Right atrium auricular region (tissue), 2 donors: Measurements from ENCODE around the gene CNDP2. TPM values are rescaled to one million over a fixed set of nuclear protein-coding genes. Genes with fewer than 3 reads are reported as not detected.

Source experiments
- DNase-seq: peaks from one replicate; pipeline ENCODE4 v3.0.0-alpha.2; 2019; ENCODE audit warnings: low spot score
- H3K27ac ChIP-seq, 2 donors: fragments of 200-600 bp; sonication (generic); 1 replicate in 1 of 2; 2 replicates in 1 of 2; pipeline ENCODE4 v1.5.1; 2016 to 2019
- H3K27me3 ChIP-seq, 2 donors: fragments of 200-600 bp; sonication (generic); one replicate each; pipeline versions ENCODE4 v1.5.1 to v1.6.0; 2017 to 2019
- H3K36me3 ChIP-seq: fragments of 200-600 bp; sonication (generic); one replicate; pipeline ENCODE4 v1.5.1; 2016
- H3K4me1 ChIP-seq, 2 donors: fragments of 200-600 bp; sonication (generic); one replicate each; pipeline versions ENCODE4 v1.5.1 to v1.6.0; 2017 to 2019
- H3K4me3 ChIP-seq, 2 donors: fragments of 200-600 bp; sonication (generic); 1 replicate in 1 of 2; 2 replicates in 1 of 2; pipeline ENCODE4 v1.5.1; 2017 to 2019; ENCODE audit warnings: mild to moderate bottlenecking in 1 of 2, moderate library complexity in 1 of 2
- H3K9me3 ChIP-seq, 2 donors: fragments of 200-600 bp; sonication (generic); one replicate each; pipeline ENCODE4 v1.5.1; 2019
- total RNA-seq, 2 donors: library from RNA; depleted of rRNA; stranded (reverse); fragments of >200 nt; gene quantifications; one replicate each; pipeline ENCODE4 v1.1.0, GENCODE V29; 2016
- TF ChIP-seq, protein P1 (sequence below), 2 donors: fragments of 200-600 bp; sonication (generic); IDR thresholded peaks; one replicate each; pipeline ENCODE4 v1.5.1; 2019; ENCODE audit warnings: antibody characterized with exemption in 2 of 2

CNDP2 gene
- total RNA-seq, 2 donors from 2014 or later, result 31.2 to 62.6 TPM

DNA sequence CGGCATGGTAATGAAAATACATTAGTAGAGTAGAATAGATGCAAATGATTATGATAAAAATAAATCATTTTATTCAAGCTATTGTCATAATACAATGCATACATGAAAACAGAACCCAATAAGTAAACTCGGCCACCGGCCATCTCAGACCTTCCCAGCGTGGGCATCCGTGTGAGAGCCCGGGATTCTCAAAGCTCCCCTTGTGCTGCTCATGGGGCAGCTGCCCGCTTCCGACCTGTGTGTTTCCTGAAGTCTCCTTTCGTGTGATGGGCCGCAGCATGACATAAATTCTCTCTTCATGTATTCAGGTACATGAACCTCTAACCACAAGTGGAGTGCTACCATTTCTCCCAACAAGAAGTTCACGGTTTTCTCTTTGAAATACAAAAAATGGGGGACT is 13.5 kb upstream of the CNDP2 start:
- peak; percentile 52 for DNase-seq
- no peaks in the 10 kb centered on the region for H3K36me3 ChIP-seq
- TF ChIP-seq, protein P1, sequence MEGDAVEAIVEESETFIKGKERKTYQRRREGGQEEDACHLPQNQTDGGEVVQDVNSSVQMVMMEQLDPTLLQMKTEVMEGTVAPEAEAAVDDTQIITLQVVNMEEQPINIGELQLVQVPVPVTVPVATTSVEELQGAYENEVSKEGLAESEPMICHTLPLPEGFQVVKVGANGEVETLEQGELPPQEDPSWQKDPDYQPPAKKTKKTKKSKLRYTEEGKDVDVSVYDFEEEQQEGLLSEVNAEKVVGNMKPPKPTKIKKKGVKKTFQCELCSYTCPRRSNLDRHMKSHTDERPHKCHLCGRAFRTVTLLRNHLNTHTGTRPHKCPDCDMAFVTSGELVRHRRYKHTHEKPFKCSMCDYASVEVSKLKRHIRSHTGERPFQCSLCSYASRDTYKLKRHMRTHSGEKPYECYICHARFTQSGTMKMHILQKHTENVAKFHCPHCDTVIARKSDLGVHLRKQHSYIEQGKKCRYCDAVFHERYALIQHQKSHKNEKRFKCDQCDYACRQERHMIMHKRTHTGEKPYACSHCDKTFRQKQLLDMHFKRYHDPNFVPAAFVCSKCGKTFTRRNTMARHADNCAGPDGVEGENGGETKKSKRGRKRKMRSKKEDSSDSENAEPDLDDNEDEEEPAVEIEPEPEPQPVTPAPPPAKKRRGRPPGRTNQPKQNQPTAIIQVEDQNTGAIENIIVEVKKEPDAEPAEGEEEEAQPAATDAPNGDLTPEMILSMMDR (IDR thresholded peaks at IDR 0.05), result no peak
- H3K27me3 ChIP-seq, result no peaks in the 10 kb centered on the region
- H3K27ac ChIP-seq, result no peak overlapping the region
- peaks cover 0 to 9% of the 10 kb centered on the region in 2 donors for H3K4me1 ChIP-seq
- H3K9me3 ChIP-seq, result no peaks in the 10 kb centered on the region
- H3K4me3 ChIP-seq, result no peak overlapping the region

DNA sequence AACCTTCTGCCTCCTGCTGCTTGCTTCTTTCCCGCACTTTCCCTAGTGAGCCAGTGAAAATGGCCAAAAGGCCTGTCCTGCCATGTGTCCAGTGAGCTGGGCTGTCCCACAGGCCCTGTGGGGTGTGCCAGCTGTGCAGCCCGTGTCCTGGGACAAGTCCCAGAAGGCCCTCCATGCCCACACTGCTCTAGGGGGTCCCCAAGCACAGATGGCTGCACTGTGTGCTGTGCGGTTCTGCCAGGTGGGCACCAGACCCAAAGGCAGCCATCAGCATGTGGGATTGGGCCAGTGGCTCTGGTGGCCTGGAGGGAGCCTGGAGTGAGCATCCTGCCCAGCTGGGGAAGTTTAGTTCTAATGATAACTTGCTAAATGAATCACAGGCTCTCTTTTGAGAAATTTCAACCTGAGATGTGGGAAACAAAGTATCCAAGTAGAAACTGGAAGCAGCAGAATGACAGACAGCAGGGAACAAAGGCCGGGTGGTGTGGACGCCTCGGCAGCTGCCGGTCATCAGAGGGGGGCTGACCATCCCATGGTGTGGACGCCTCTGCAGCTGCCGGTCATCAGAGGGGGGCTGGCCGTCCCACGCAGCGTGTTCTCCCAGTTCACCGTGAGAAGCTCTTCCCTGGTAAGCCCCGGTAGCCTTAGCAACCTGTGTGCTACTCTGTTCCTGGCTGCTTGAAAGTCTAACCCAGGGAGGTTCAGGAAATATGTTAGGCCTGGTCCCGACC is 9.9 kb upstream of the CNDP2 start:
- no peaks in the 10 kb centered on the region for H3K9me3 ChIP-seq
- no peak overlapping the region for H3K27ac ChIP-seq
- H3K4me1 ChIP-seq, result peaks cover 0 to 9% of the 10 kb centered on the region in 2 donors
- H3K27me3 ChIP-seq, result no peaks in the 10 kb centered on the region
- DNase-seq, result peak; percentile 13
- no peaks in the 10 kb centered on the region for H3K36me3 ChIP-seq
- TF ChIP-seq, protein P1 (IDR thresholded peaks at IDR 0.05), result no peak
- no peak overlapping the region for H3K4me3 ChIP-seq

DNA sequence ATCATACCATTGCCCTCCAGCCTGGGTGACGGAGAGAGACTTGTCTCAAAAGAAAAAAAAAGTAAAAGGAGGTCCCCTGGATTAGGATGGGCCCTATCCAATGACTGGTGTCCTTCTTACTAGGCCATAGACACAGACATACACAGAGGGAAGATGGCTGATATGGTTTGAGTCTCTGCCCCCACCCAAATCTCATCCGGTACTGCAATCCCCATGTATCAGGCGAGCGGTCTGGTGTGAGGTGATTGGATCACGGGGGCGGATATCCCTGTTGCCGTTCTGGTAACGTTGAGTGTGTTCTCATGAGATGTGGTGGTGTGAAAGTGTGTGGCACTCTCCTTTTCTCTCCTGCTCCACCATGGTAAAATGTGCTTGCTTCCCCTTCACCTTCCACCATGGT is 7.8 kb upstream of the CNDP2 start:
- TF ChIP-seq, protein P1 (IDR thresholded peaks at IDR 0.05), result no peak
- no peaks in the 10 kb centered on the region for H3K9me3 ChIP-seq
- peak; percentile 9 for DNase-seq

DNA sequence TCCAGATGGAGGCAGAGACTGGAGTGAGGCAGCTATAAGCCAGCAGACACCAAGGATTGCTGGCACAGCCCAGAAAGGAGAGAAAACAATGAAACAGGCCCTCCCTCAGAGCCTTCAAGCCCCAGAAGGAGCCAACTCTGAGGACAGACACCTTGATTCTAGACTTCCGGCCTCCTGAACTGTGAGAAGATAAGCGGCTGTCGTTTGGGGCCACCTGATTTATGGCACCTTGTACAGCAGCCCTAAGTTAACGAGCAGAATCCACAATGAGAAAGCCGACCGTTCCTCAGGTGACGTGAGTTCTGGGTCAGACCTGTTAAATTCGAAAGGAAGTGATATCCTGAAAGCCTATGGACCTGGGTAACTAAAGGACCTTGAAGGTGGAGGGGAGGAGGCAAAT is 7.3 kb upstream of the CNDP2 start:
- H3K9me3 ChIP-seq, result no peaks in the 10 kb centered on the region

More for the DNA sequence above, 7.8 kb upstream of the CNDP2 start:
- H3K36me3 ChIP-seq, result no peaks in the 10 kb centered on the region
- no peaks in the 10 kb centered on the region for H3K27me3 ChIP-seq
- H3K4me3 ChIP-seq, result no peak overlapping the region
- peaks cover 0 to 9% of the 10 kb centered on the region in 2 donors for H3K4me1 ChIP-seq
- H3K27ac ChIP-seq, result no peak overlapping the region

DNA sequence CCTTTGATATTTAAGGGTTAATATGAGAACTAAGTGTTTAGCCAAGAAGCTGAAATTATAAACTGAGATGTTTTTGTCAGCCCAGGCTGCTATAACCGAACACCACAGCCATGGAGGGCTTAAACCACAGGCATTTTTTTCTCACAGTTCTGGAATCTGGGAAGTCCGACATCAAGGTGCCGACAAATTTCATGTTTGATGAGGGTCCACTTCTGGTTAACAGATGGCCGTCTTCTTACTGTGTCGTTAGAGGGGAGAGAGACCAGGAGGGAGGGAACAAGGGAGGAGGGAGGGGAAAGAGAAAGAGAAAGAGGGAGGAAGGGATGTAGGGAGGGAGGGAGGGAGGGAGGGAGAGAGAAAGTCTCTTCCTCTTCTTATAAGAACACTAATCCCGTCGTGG is 6.5 kb upstream of the CNDP2 start:
- no peak for DNase-seq
- Histone ChIP-seq H3K36me3 (no peaks in the 10 kb centered on the region), H3K4me1 (peaks cover 0 to 9% of the 10 kb centered on the region in 2 donors), H3K27me3 (no peaks in the 10 kb centered on the region), H3K27ac (no peak overlapping the region), H3K9me3 (no peaks in the 10 kb centered on the region), H3K4me3 (no peak overlapping the region)
- TF ChIP-seq, protein P1 (IDR thresholded peaks at IDR 0.05), result no peak

More for the DNA sequence above, 7.3 kb upstream of the CNDP2 start:
- DNase-seq, result peak; percentile 7
- H3K4me3 ChIP-seq, result no peak overlapping the region
- H3K4me1 ChIP-seq, result peaks cover 0 to 9% of the 10 kb centered on the region in 2 donors
- TF ChIP-seq, protein P1 (IDR thresholded peaks at IDR 0.05), result no peak
- no peaks in the 10 kb centered on the region for H3K27me3 ChIP-seq
- H3K27ac ChIP-seq, result no peak overlapping the region
- H3K36me3 ChIP-seq, result no peaks in the 10 kb centered on the region

DNA sequence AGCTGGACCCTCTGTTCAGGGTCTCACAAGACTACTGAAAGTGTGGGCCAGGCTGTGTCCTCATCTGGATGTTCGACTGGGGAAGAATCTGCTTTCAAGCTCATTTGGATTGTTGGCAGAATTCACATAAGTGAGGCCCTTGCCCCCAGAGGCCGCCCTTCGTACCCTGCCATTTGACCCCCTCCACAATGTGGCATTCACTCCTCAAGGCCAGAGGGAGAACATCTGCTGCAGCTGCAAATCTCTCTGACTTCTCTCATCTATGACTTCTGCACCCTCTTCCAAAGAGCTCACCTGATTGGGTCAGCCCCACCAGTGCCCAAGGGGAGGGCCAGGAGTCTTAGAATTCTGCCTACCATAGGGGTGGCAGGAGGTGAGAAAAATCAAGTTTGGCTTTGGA is 3.9 kb upstream of the CNDP2 start:
- H3K27ac ChIP-seq, result no peak overlapping the region
- peaks cover 0 to 13% of the 10 kb centered on the region in 2 donors for H3K4me1 ChIP-seq
- H3K36me3 ChIP-seq, result no peaks in the 10 kb centered on the region
- no peaks in the 10 kb centered on the region for H3K27me3 ChIP-seq
- H3K9me3 ChIP-seq, result no peaks in the 10 kb centered on the region
- no peak overlapping the region for H3K4me3 ChIP-seq
- DNase-seq, result no peak
- TF ChIP-seq, protein P1 (IDR thresholded peaks at IDR 0.05), result no peak
